ENCODE results near the gene PRM2. TPM values are rescaled to one million over a fixed set of nuclear protein-coding genes. Genes with fewer than 3 reads are reported as not detected.

The PRM2 gene
- total and polyA plus RNA-seq, 9 donors, result not detected

GRCh38 chr16:11259655-11260595 is 16.4 kb downstream of the PRM2 start:
- no peak for DNase-seq
- Histone ChIP-seq H3K27me3 (ENCODE audit: control insufficient read depth, insufficient read depth, low read length) (no peaks in the 10 kb centered on the region), H3K9me3 (replicated peaks; ENCODE audit: control insufficient read depth, low read depth, low read length) (no peaks in the 10 kb centered on the region), H3K4me1 (ENCODE audit: control insufficient read depth, insufficient read depth, low read length) (peaks cover 17% of the 10 kb centered on the region), H3K27ac (ENCODE audit: low read length) (no peak overlapping the region), H3K36me3 (ENCODE audit: control insufficient read depth, insufficient read depth, low read length) (no peaks in the 10 kb centered on the region), H3K4me3 (ENCODE audit: low read length) (no peak overlapping the region)
- WGBS (ENCODE audit: insufficient coverage), result 85% methylated on average over 9 of the region's 12 CpGs

DNA sequence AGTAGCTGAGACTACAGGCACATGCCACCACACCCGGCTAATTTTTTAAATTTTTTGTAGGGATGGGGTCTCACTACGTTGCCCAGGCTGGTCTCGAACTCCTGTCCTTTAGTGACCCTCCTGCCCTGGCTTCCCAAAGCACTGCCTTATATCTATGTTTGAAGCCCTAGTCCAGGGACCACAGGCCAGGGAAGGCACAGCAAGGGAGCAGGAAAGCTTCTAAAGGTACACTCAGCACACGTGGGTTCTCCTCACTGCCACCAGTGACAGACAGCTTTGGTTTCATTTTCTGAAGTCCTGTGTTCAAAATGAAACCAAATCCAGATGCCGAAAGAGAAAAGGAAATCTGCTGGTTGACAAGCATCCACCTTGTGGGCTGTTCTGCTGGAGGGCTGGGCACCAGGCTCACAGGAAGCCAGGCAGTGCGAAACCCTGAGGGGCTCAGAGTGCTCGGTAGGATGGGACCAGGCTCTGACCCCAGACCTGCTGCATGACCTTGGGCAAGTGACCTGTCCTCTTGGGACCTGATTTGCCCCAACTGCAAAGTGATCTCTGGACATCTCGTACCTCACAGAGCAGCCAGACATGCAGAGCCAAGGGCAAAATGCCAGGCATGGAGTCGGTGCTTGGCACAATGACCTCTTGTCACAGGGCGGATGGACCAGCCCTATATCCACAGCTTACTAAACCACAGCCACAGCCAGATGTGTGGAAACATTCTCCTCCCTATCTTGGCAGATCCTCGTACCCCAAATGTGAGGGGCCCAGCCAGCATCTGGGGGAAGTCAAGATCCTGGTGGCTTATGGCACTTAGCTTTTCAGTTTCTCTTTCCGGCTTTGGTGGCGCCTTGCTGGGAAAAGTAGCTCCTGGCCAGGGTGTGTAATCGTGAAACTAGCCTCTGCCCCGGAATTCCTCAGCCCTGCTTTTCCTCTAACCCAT is 17.5 kb downstream of the PRM2 start:
- Histone ChIP-seq H3K36me3 (ENCODE audit: control insufficient read depth, insufficient read depth, low read length) (no peaks in the 10 kb centered on the region), H3K9me3 (replicated peaks; ENCODE audit: control insufficient read depth, low read depth, low read length) (no peaks in the 10 kb centered on the region), H3K27me3 (ENCODE audit: control insufficient read depth, insufficient read depth, low read length) (peaks cover 7% of the 10 kb centered on the region), H3K4me1 (ENCODE audit: control insufficient read depth, insufficient read depth, low read length) (peaks cover 23% of the 10 kb centered on the region), H3K4me3 (ENCODE audit: low read length) (no peak overlapping the region), H3K27ac (ENCODE audit: low read length) (no peak overlapping the region)
- 37% methylated on average over 6 of the region's 15 CpGs for WGBS (ENCODE audit: insufficient coverage)
- DNase-seq, result peak; percentile 62

- peaks cover 29% of the 10 kb centered on the region for H3K4me1 ChIP-seq (ENCODE audit: control insufficient read depth, insufficient read depth, low read length)
- H3K27me3 ChIP-seq (ENCODE audit: control insufficient read depth, insufficient read depth, low read length), result peaks cover 14% of the 10 kb centered on the region
- WGBS (ENCODE audit: insufficient coverage), result 2% methylated on average over 7 of the region's 21 CpGs
- H3K36me3 ChIP-seq (ENCODE audit: control insufficient read depth, insufficient read depth, low read length), result peaks cover 3% of the 10 kb centered on the region
- H3K27ac ChIP-seq (ENCODE audit: low read length), result peak overlapping the region; percentile 96
- DNase-seq, result peak; percentile 91
- no peaks in the 10 kb centered on the region for H3K9me3 ChIP-seq (replicated peaks; ENCODE audit: control insufficient read depth, low read depth, low read length)
- H3K4me3 ChIP-seq (ENCODE audit: low read length), result peak overlapping the region; percentile 72
Observed at GRCh38 chr16:11257131-11257938, 18.9 kb downstream of the PRM2 start.

DNA sequence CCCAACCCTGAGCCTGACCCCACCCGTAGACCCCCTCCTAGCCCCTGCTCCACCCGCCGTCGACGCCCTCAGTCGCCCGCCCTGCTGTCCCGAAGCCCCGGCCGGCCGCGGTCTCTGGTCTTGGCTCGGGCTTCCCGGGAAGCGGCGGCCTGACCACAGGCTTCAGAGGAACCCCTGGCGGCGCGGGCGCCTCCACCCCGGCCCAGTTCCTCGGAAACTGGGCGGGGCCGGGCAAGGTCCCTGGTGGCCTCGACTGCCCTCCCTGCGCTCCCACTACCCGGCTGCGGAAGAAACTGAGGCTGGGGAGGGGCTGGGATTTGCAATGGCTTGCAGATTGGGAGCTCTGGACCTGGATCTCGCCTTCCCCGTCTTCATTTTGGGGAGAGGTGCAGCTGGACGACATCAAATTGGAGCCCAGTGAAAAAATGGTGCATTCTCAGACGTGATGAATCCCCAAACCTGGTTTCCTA is 19.6 kb downstream of the PRM2 start:
- peaks cover 3% of the 10 kb centered on the region for H3K36me3 ChIP-seq (ENCODE audit: control insufficient read depth, insufficient read depth, low read length)
- peaks cover 29% of the 10 kb centered on the region for H3K4me1 ChIP-seq (ENCODE audit: control insufficient read depth, insufficient read depth, low read length)
- under 1% methylated on average over 25 of the region's 32 CpGs for WGBS (ENCODE audit: insufficient coverage)
- peak overlapping the region; percentile 96 for H3K27ac ChIP-seq (ENCODE audit: low read length)
- peak overlapping the region; percentile 72 for H3K4me3 ChIP-seq (ENCODE audit: low read length)
- peak; percentile 73 for DNase-seq
- H3K27me3 ChIP-seq (ENCODE audit: control insufficient read depth, insufficient read depth, low read length), result peaks cover 14% of the 10 kb centered on the region
- H3K9me3 ChIP-seq (replicated peaks; ENCODE audit: control insufficient read depth, low read depth, low read length), result no peaks in the 10 kb centered on the region

DNA sequence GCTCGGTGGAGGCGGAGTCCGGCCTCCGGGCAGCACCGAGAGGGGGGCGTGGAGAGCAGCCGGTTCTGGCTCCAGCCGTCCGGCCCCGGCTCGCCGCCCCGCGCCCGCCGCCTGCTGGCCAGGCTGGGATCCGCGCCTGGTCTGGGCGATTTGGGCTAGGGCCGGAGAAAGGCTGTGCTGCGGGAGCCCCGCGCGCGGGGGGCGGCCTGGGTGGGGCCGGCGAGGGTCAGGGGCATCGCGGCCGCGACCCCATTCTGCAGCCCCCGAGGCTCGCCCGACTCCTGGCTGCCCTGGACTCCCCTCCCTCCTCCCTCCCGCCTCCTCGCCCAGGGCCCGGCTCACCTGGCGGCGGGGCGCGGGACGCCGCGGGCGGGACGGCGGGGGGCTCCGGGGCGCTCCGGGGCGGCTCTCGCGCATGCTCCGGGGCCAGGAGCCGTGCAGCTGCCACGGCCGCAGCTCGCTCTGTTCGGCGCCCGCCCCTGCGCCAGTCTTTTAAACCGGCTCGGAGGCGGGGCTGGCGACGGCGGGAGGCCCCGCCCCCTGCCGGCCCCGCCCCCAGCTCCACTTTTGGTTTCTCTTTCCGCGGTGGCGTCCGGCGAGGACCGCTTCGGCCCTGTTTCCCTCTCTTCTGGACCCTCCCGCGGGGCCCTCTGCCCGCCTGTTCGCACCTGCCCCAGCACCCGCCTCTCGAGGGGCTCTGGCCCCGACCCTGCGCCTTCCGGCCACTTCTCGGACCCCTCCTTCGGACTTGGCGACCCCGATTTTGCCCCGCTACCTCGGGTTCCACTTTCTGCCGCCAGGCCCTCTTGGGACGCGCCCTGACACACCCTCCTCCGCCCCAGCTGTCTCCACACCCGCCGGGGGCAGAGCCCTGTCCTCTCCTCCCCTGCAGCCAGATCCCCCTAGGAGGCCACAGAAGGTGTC is 20.3 kb downstream of the PRM2 start, which contains the start of gene SOCS1:
TSS of gene SOCS1 (minus strand) at position 468 of the 924 bp plus-strand sequence. CDS start 726 bp downstream, outside the sequence.
- Histone ChIP-seq H3K36me3 (ENCODE audit: control insufficient read depth, insufficient read depth, low read length) (peaks cover 3% of the 10 kb centered on the region), H3K4me1 (ENCODE audit: control insufficient read depth, insufficient read depth, low read length) (peaks cover 29% of the 10 kb centered on the region), H3K9me3 (replicated peaks; ENCODE audit: control insufficient read depth, low read depth, low read length) (no peaks in the 10 kb centered on the region), H3K27ac (ENCODE audit: low read length) (peak within 1 kb of the TSS; percentile 96), H3K4me3 (ENCODE audit: low read length) (peak within 1 kb of the TSS; percentile 72), H3K27me3 (ENCODE audit: control insufficient read depth, insufficient read depth, low read length) (peaks cover 14% of the 10 kb centered on the region)
- under 1% methylated on average over 98 of the region's 100 CpGs for WGBS (ENCODE audit: insufficient coverage)
- DNase-seq, result peak; percentile 95

DNA sequence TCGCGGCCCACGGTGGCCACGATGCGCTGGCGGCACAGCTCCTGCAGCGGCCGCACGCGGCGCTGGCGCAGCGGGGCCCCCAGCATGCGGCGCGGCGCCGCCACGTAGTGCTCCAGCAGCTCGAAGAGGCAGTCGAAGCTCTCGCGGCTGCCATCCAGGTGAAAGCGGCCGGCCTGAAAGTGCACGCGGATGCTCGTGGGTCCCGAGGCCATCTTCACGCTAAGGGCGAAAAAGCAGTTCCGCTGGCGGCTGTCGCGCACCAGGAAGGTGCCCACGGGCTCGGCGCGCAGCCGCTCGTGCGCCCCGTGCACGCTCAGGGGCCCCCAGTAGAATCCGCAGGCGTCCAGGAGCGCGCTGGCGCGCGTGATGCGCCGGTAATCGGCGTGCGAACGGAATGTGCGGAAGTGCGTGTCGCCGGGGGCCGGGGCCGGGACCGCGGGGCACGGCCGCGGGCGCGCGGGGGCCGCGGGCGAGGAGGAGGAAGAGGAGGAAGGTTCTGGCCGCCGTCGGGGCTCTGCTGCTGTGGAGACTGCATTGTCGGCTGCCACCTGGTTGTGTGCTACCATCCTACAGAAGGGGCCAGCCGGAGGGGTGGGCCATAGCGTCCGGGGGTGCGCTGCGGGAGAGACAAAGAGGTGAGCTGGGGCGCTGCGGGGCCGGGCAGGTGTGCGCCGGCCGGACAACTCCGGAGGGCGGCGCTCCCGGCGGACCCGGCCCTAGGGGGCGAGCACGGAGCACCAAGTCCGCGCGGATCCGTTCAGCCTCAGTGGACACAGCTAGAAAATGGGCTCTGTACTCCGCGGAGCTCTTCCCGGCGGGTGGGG is 21.2 kb downstream of the PRM2 start:
- H3K4me3 ChIP-seq (ENCODE audit: low read length), result peak overlapping the region; percentile 52
- H3K4me1 ChIP-seq (ENCODE audit: control insufficient read depth, insufficient read depth, low read length), result peaks cover 31% of the 10 kb centered on the region
- H3K36me3 ChIP-seq (ENCODE audit: control insufficient read depth, insufficient read depth, low read length), result peaks cover 3% of the 10 kb centered on the region
- H3K27ac ChIP-seq (ENCODE audit: low read length), result no peak overlapping the region
- peak; percentile 69 for DNase-seq
- H3K27me3 ChIP-seq (ENCODE audit: control insufficient read depth, insufficient read depth, low read length), result peaks cover 14% of the 10 kb centered on the region
- no peaks in the 10 kb centered on the region for H3K9me3 ChIP-seq (replicated peaks; ENCODE audit: control insufficient read depth, low read depth, low read length)
- 1% methylated on average over 105 of the region's 105 CpGs for WGBS (ENCODE audit: insufficient coverage)

GRCh38 chr16:11253995-11254912 is 22.0 kb downstream of the PRM2 start:
- Histone ChIP-seq H3K27ac (ENCODE audit: low read length) (no peak overlapping the region), H3K36me3 (ENCODE audit: control insufficient read depth, insufficient read depth, low read length) (peaks cover 3% of the 10 kb centered on the region), H3K9me3 (replicated peaks; ENCODE audit: control insufficient read depth, low read depth, low read length) (no peaks in the 10 kb centered on the region), H3K4me3 (ENCODE audit: low read length) (peak overlapping the region; percentile 52), H3K4me1 (ENCODE audit: control insufficient read depth, insufficient read depth, low read length) (peaks cover 29% of the 10 kb centered on the region), H3K27me3 (ENCODE audit: control insufficient read depth, insufficient read depth, low read length) (peaks cover 14% of the 10 kb centered on the region)
- 10% methylated on average over 9 of the region's 29 CpGs for WGBS (ENCODE audit: insufficient coverage)
- DNase-seq, result no peak

Measured in muscle of leg (tissue), 11 donors.